H1 (cell line): ENCODE results near the gene MCFD2. TPM values are rescaled to one million over a fixed set of nuclear protein-coding genes. Genes with fewer than 3 reads are reported as not detected.
A peak's percentile ranks its signal among the peaks of the same experiment; 100 is the strongest.

ENCODE experiments used
- CTCF ChIA-PET: fragments of 300-600 bp; sonication (Branson Sonifier 250); formaldehyde crosslinking; loops from one replicate; lab custom pipeline; 2021; ENCODE audit not compliant: partially characterized antibody; lab: Charles Lee
- POLR2A ChIA-PET: fragments of 300-600 bp; sonication (Branson Sonifier 250); formaldehyde crosslinking; loops from one replicate; lab custom pipeline; 2021; ENCODE audit warnings: inconsistent platforms; ENCODE audit not compliant: partially characterized antibody; lab: Charles Lee
- DNase-seq, 2 experiments: peaks; one replicate each; pipeline versions ENCODE4 v3.0.0 to v3.0.0-alpha.2; 2010 to 2022; ENCODE audit warnings: low spot score in 2 of 2, low read depth in 1 of 2, mixed read lengths in 1 of 2
- FAIRE-seq: peaks from 2 replicates; lab custom pipeline; 2011; peaks lifted over from hg19 to GRCh38; lab: Jason Lieb, UNC
- H2AFZ ChIP-seq: 2 replicates; pipeline ENCODE4 v1.8.1; 2012; ENCODE audit warnings: low read length, inconsistent platforms
- H2AK5ac ChIP-seq: 2 replicates; pipeline ENCODE4 v1.6.1; 2013; ENCODE audit warnings: low read depth, low read length
- H2BK120ac ChIP-seq: replicated peaks from 2 replicates; pipeline ENCODE3; 2013; ENCODE audit warnings: low read depth, low read length, inconsistent platforms
- H2BK12ac ChIP-seq: 2 replicates; pipeline ENCODE4 v1.6.1; 2013; ENCODE audit warnings: low read depth, low read length
- H2BK15ac ChIP-seq: 2 replicates; pipeline ENCODE4 v1.6.1; 2013; ENCODE audit warnings: low read length
- H2BK20ac ChIP-seq: 2 replicates; pipeline ENCODE4 v1.6.1; 2013; ENCODE audit warnings: low read length
- H2BK5ac ChIP-seq: 2 replicates; pipeline ENCODE4 v1.6.1; 2013; ENCODE audit warnings: low read depth, low read length
- H3K14ac ChIP-seq: 2 replicates; pipeline ENCODE4 v1.6.1; 2013; ENCODE audit warnings: inconsistent platforms; ENCODE audit not compliant: insufficient read length
- H3K18ac ChIP-seq: 2 replicates; pipeline ENCODE4 v1.6.1; 2013; ENCODE audit warnings: low read length; ENCODE audit errors: extremely low read depth
- H3K23ac ChIP-seq: 2 replicates; pipeline ENCODE4 v1.6.1; 2013; ENCODE audit warnings: inconsistent platforms; ENCODE audit not compliant: insufficient read length
- H3K23me2 ChIP-seq: 2 replicates; pipeline ENCODE4 v1.6.1; 2013; ENCODE audit warnings: low read depth, low read length
- H3K27ac ChIP-seq: 2 replicates; pipeline ENCODE4 v1.6.1; 2011; ENCODE audit warnings: low read depth, low read length, inconsistent platforms
- H3K27me3 ChIP-seq, 4 experiments: replicated peaks in 1 of 4; 1 replicate in 1 of 4; 2 replicates in 3 of 4; pipeline versions ENCODE4 v1.6.1 to v1.8.1; 2011 to 2013; ENCODE audit warnings: low read length in 3 of 4, mild to moderate bottlenecking in 3 of 4, inconsistent platforms in 2 of 4, mixed read lengths in 2 of 4, moderate library complexity in 1 of 4; ENCODE audit not compliant: control insufficient read depth in 3 of 4, insufficient read depth in 3 of 4; ENCODE audit errors: extremely low read depth in 1 of 4
- H3K36me3 ChIP-seq, 4 experiments: 2 replicates each; pipeline versions ENCODE4 v1.6.1 to v1.8.1; 2011 to 2013; ENCODE audit warnings: mild to moderate bottlenecking in 4 of 4, low read length in 3 of 4, moderate library complexity in 2 of 4, control low read depth in 1 of 4, inconsistent platforms in 1 of 4; ENCODE audit not compliant: insufficient read depth in 4 of 4, control insufficient read depth in 2 of 4
- H3K4ac ChIP-seq: replicated peaks from 2 replicates; pipeline ENCODE3; 2013; ENCODE audit warnings: low read length, low read depth, mixed read lengths, inconsistent platforms; ENCODE audit not compliant: insufficient read length
- H3K4me1 ChIP-seq, 4 experiments: replicated peaks in 1 of 4; 1 replicate in 1 of 4; 2 replicates in 3 of 4; pipeline versions ENCODE4 v1.6.1 to v1.8.1; 2011 to 2013; ENCODE audit warnings: low read length in 3 of 4, inconsistent platforms in 2 of 4, mixed read lengths in 1 of 4; ENCODE audit not compliant: insufficient read depth in 4 of 4, control insufficient read depth in 3 of 4
- H3K4me2 ChIP-seq, 2 experiments: 2 replicates each; pipeline versions ENCODE4 v1.6.1 to v1.8.1; 2011 to 2013; ENCODE audit warnings: low read depth in 2 of 2, low read length in 2 of 2, control low read depth in 1 of 2, inconsistent platforms in 1 of 2, mild to moderate bottlenecking in 1 of 2; ENCODE audit not compliant: insufficient read depth in 1 of 2
- H3K4me3 ChIP-seq, 4 experiments: fragments of 200-600, 300-600 bp in 1 of 4; sonication (generic), shearing (Covaris generic), sonication (Bioruptor Twin) in 1 of 4; 2 replicates each; pipeline versions ENCODE4 v1.5.1 to v1.8.1; 2011 to 2016; ENCODE audit warnings: low read length in 4 of 4, low read depth in 3 of 4, control low read depth in 2 of 4, inconsistent platforms in 2 of 4, mild to moderate bottlenecking in 2 of 4, mixed read lengths in 1 of 4, moderate library complexity in 1 of 4; ENCODE audit not compliant: insufficient read depth in 2 of 4; ENCODE audit errors: extremely low read depth in 1 of 4
- H3K56ac ChIP-seq: replicated peaks from 2 replicates; pipeline ENCODE3; 2013; ENCODE audit warnings: low read depth, mild to moderate bottlenecking, mixed read lengths, low read length, inconsistent platforms; ENCODE audit not compliant: insufficient read length
- H3K79me1 ChIP-seq: 2 replicates; pipeline ENCODE4 v1.6.1; 2013; ENCODE audit warnings: low read depth, low read length, control low read depth
- H3K79me2 ChIP-seq, 2 experiments: 2 replicates each; pipeline versions ENCODE4 v1.6.1 to v1.8.1; 2012 to 2013; ENCODE audit warnings: low read length in 2 of 2, mild to moderate bottlenecking in 2 of 2, inconsistent platforms in 1 of 2; ENCODE audit not compliant: insufficient read depth in 2 of 2, control insufficient read depth in 1 of 2
- H3K9ac ChIP-seq, 4 experiments: replicated peaks in 1 of 4; 1 replicate in 1 of 4; 2 replicates in 3 of 4; pipeline versions ENCODE4 v1.6.1 to v1.8.1; 2011 to 2013; ENCODE audit warnings: low read depth in 3 of 4, low read length in 3 of 4, control low read depth in 2 of 4, mild to moderate bottlenecking in 2 of 4, moderate library complexity in 2 of 4, inconsistent platforms in 1 of 4; ENCODE audit errors: extremely low read depth in 1 of 4
- H3K9me3 ChIP-seq, 2 experiments: 2 replicates each; pipeline versions ENCODE4 v1.6.1 to v1.8.1; 2012 to 2013; ENCODE audit warnings: mild to moderate bottlenecking in 2 of 2, moderate library complexity in 2 of 2, control low read depth in 1 of 2, inconsistent platforms in 1 of 2, low read depth in 1 of 2, low read length in 1 of 2, mixed read lengths in 1 of 2; ENCODE audit not compliant: insufficient read depth in 2 of 2
- H4K20me1 ChIP-seq, 2 experiments: replicated peaks in 1 of 2; 2 replicates each; pipeline versions ENCODE3 to v1.8.1; 2011 to 2013; ENCODE audit warnings: inconsistent platforms in 2 of 2, low read length in 2 of 2, mild to moderate bottlenecking in 1 of 2; ENCODE audit not compliant: insufficient read depth in 2 of 2, control insufficient read depth in 1 of 2
- H4K5ac ChIP-seq: 2 replicates; pipeline ENCODE4 v1.6.1; 2013; ENCODE audit warnings: low read length, low read depth, mixed read lengths, inconsistent platforms; ENCODE audit not compliant: insufficient read length
- H4K8ac ChIP-seq: 2 replicates; pipeline ENCODE4 v1.8.0; 2013; ENCODE audit warnings: mild to moderate bottlenecking, moderate library complexity, low read length, inconsistent platforms; ENCODE audit not compliant: insufficient read depth; ENCODE audit errors: extremely low read depth
- H4K91ac ChIP-seq: replicated peaks from 2 replicates; pipeline ENCODE3; 2013; ENCODE audit warnings: low read length, mixed read lengths, inconsistent platforms; ENCODE audit not compliant: insufficient read length
- CHD2 ChIP-seq: IDR thresholded peaks from 2 replicates; pipeline ENCODE4 v1.6.1; 2012; ENCODE audit warnings: low read length, improper control_type of control experiment
- CREB1 ChIP-seq: IDR thresholded peaks from 2 replicates; pipeline ENCODE4 v1.6.1; 2012; ENCODE audit warnings: inconsistent platforms
- MAX ChIP-seq: IDR thresholded peaks from 2 replicates; pipeline ENCODE4 v1.6.1; 2012; ENCODE audit warnings: inconsistent platforms
- RBBP5 ChIP-seq: IDR thresholded peaks from 2 replicates; pipeline ENCODE4 v1.7.1; 2012; ENCODE audit warnings: low read depth, mild to moderate bottlenecking, inconsistent platforms, low read length, moderate library complexity, borderline replicate concordance
- WGBS, 2 experiments: shearing (Covaris generic) in 1 of 2; methylation state at CpG; one replicate each; pipeline versions ENCODE4 v1.1.6 to v1.1.7; 2013 to 2015; ENCODE audit warnings: low lambda C conversion rate in 2 of 2, mixed read lengths in 2 of 2, inconsistent platforms in 1 of 2, low coverage in 1 of 2, missing lambda C conversion rate in 1 of 2; ENCODE audit not compliant: insufficient replicate concordance in 2 of 2, insufficient coverage in 1 of 2, insufficient read length in 1 of 2; ENCODE audit errors: extremely low coverage in 1 of 2, missing lambda C conversion rate in 1 of 2; 5-methylcytosine and 5-hydroxymethylcytosine counted together
- polyA plus RNA-seq, 7 experiments: library from polyadenylated mRNA; depleted of rRNA in 3 of 7; stranded (reverse) in 5 of 7; unstranded in 2 of 7; fragments of >200 nt in 5 of 7; fragments of 200-250 nt in 2 of 7; gene quantifications; 1 replicate in 5 of 7; 2 replicates in 1 of 7; 4 replicates in 1 of 7; pipeline versions ENCODE4 v1.2.1 to v1.2.3, GENCODE V29; 2011 to 2013; ENCODE audit warnings: missing spikeins in 2 of 7, mixed read lengths in 2 of 7
- total RNA-seq: library from RNA; stranded (reverse); fragmentation: NEBNext Ultra II Directional; extraction: Animal tissue kit (Norgen Biotek cat#: 25700); gene quantifications from 2 replicates; pipeline ENCODE4 v1.2.1, GENCODE V29; 2021
- TF ChIP-seq, protein P1 (sequence below), 3 experiments: IDR thresholded peaks; 1 replicate in 2 of 3; 2 replicates in 1 of 3; pipeline versions ENCODE4 v1.5.1 to v1.6.1; 2011; ENCODE audit warnings: low read length in 3 of 3, mild to moderate bottlenecking in 3 of 3, inconsistent platforms in 2 of 3, low read depth in 1 of 3, moderate library complexity in 1 of 3; ENCODE audit not compliant: insufficient read depth in 1 of 3; ENCODE audit errors: control extremely low read depth in 1 of 3
- TF ChIP-seq, protein P2 (sequence below): IDR thresholded peaks from 2 replicates; pipeline ENCODE4 v1.6.1; 2012; ENCODE audit warnings: low read length, inconsistent platforms

The MCFD2 gene
- total and polyA plus RNA-seq, 2 of the 8 experiments (the other 6 are each of a cell fraction or from before 2014, with no cell fraction given) = 35.2 to 76.2 TPM

GRCh38 chr2:46913471-46914381, 1.9 kb downstream of the MCFD2 start:
- no peak overlapping the region for H2BK15ac ChIP-seq
- H2AFZ ChIP-seq = no peak overlapping the region
- no peak overlapping the region for H4K8ac ChIP-seq
- no peaks in the 10 kb centered on the region for H3K27me3 ChIP-seq
- no peak overlapping the region for H2BK120ac ChIP-seq
- H3K9ac ChIP-seq = no peak overlapping the region
- CTCF ChIA-PET = interaction anchor here (1.1 to 1.7 kb wide), 4 partner anchors 15 to 76 kb away, joined by 3 to 4 read pairs (median 4); no protein-coding TSS in a partner anchor
- DNase-seq = no peak
- peaks cover 0 to 9% (median 2%) of the 10 kb centered on the region in 4 experiments; a peak in 4 of 7 replicates for H3K4me1 ChIP-seq
- H3K27ac ChIP-seq = no peak overlapping the region
- no peak for FAIRE-seq
- H3K18ac ChIP-seq = no peak overlapping the region
- WGBS, 2 experiments = 81% methylated on average over 8 of the region's 8 CpGs; no CpG with 5 or more reads in 1 of the 2 experiments
- H2BK5ac ChIP-seq = no peak overlapping the region
- peak overlapping the region; percentile 97 to 98; a peak in 3 of 4 replicates for H3K4me2 ChIP-seq
- peaks cover 14% of the 10 kb centered on the region for H3K79me1 ChIP-seq
- no peak overlapping the region for H3K14ac ChIP-seq
- no peak overlapping the region for H4K5ac ChIP-seq
- H2BK12ac ChIP-seq = no peak overlapping the region
- no peak overlapping the region for H4K91ac ChIP-seq
- H3K56ac ChIP-seq = no peak overlapping the region
- H3K36me3 ChIP-seq = peaks cover 2 to 15% (median 8%) of the 10 kb centered on the region in 4 experiments; a peak in 6 of 8 replicates
- H2AK5ac ChIP-seq = no peak overlapping the region; the same call in 1 of the 2 replicates
- H3K4me3 ChIP-seq = peak overlapping the region in 1 of 4 experiments; percentile 89; a peak in 2 of 8 replicates
- no peaks in the 10 kb centered on the region for H3K9me3 ChIP-seq
- H2BK20ac ChIP-seq = no peak overlapping the region
- no peak overlapping the region for H3K4ac ChIP-seq
- POLR2A ChIA-PET = interaction anchor here (0.6 to 0.7 kb wide), 2 partner anchors 114 to 260 kb away, joined by 3 read pairs; no protein-coding TSS in a partner anchor
- H3K79me2 ChIP-seq = peaks cover 10 to 46% of the 10 kb centered on the region in 2 experiments
- H3K23me2 ChIP-seq = peaks cover 9% of the 10 kb centered on the region; the same call in 1 of the 2 replicates
- peaks cover 4 to 11% of the 10 kb centered on the region in 2 experiments for H4K20me1 ChIP-seq
- H3K23ac ChIP-seq = no peak overlapping the region
- TF ChIP-seq MAX (no peak), CHD2 (no peak), RBBP5 (no peak), CREB1 (no peak)
- TF ChIP-seq, protein P1, sequence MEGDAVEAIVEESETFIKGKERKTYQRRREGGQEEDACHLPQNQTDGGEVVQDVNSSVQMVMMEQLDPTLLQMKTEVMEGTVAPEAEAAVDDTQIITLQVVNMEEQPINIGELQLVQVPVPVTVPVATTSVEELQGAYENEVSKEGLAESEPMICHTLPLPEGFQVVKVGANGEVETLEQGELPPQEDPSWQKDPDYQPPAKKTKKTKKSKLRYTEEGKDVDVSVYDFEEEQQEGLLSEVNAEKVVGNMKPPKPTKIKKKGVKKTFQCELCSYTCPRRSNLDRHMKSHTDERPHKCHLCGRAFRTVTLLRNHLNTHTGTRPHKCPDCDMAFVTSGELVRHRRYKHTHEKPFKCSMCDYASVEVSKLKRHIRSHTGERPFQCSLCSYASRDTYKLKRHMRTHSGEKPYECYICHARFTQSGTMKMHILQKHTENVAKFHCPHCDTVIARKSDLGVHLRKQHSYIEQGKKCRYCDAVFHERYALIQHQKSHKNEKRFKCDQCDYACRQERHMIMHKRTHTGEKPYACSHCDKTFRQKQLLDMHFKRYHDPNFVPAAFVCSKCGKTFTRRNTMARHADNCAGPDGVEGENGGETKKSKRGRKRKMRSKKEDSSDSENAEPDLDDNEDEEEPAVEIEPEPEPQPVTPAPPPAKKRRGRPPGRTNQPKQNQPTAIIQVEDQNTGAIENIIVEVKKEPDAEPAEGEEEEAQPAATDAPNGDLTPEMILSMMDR (IDR thresholded peaks at IDR 0.05; ENCODE audit: control extremely low read depth in 1 of 3, insufficient read depth in 1 of 3, low read depth in 1 of 3, low read length in 3 of 3) = peak; percentile 22 to 59 (median 52)
- TF ChIP-seq, protein P2, sequence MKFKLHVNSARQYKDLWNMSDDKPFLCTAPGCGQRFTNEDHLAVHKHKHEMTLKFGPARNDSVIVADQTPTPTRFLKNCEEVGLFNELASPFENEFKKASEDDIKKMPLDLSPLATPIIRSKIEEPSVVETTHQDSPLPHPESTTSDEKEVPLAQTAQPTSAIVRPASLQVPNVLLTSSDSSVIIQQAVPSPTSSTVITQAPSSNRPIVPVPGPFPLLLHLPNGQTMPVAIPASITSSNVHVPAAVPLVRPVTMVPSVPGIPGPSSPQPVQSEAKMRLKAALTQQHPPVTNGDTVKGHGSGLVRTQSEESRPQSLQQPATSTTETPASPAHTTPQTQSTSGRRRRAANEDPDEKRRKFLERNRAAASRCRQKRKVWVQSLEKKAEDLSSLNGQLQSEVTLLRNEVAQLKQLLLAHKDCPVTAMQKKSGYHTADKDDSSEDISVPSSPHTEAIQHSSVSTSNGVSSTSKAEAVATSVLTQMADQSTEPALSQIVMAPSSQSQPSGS = no peak
